Prostate gland (tissue), 2 donors: ENCODE measurements around the gene P2RY6.

Experiments used
- POLR2A ChIP-seq: fragments of 450-650 bp; IDR thresholded peaks from one replicate; pipeline ENCODE4 v1.6.1; 2016; ENCODE audit warnings: antibody characterized with exemption, mild to moderate bottlenecking
- POLR2AphosphoS5 ChIP-seq: sonication (generic); formaldehyde crosslinking; IDR thresholded peaks from one replicate; pipeline ENCODE4 v1.6.1; 2017; ENCODE audit warnings: antibody characterized with exemption
- TF ChIP-seq, protein P1 (sequence below), 4 experiments: fragments of 200-600 bp in 2 of 4; fragments of 450-650 bp in 2 of 4; sonication (generic) in 2 of 4; IDR thresholded peaks; 1 replicate in 3 of 4; 2 replicates in 1 of 4; pipeline ENCODE4 v1.5.1; 2016 to 2019; ENCODE audit warnings: antibody characterized with exemption in 4 of 4, mild to moderate bottlenecking in 2 of 4, moderate library complexity in 2 of 4

- TF ChIP-seq, protein P1, sequence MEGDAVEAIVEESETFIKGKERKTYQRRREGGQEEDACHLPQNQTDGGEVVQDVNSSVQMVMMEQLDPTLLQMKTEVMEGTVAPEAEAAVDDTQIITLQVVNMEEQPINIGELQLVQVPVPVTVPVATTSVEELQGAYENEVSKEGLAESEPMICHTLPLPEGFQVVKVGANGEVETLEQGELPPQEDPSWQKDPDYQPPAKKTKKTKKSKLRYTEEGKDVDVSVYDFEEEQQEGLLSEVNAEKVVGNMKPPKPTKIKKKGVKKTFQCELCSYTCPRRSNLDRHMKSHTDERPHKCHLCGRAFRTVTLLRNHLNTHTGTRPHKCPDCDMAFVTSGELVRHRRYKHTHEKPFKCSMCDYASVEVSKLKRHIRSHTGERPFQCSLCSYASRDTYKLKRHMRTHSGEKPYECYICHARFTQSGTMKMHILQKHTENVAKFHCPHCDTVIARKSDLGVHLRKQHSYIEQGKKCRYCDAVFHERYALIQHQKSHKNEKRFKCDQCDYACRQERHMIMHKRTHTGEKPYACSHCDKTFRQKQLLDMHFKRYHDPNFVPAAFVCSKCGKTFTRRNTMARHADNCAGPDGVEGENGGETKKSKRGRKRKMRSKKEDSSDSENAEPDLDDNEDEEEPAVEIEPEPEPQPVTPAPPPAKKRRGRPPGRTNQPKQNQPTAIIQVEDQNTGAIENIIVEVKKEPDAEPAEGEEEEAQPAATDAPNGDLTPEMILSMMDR (IDR thresholded peaks at IDR 0.05), result no peak
- TF ChIP-seq POLR2AphosphoS5, result no peak
- TF ChIP-seq POLR2A, result no peak
These were observed 70.5 kb downstream of the P2RY6 start for GRCh38 chr11:73342633-73343032.
